GM19395 (cell line): Measurements from ENCODE around the gene ZNF333.
"Not testable (repeated sequence)": the region's sequence is repeated elsewhere in the genome, so short reads cannot be mapped to it uniquely, and the experiment has no call there.

Experiments
- ATAC-seq: cut with Tn5 transposase; IDR thresholded peaks from one replicate; pipeline ENCODE4 v1.9.1; 2021; ENCODE audit warnings: mild to moderate bottlenecking, moderate library complexity; ENCODE audit not compliant: unreplicated experiment

Gene ZNF333

DNA sequence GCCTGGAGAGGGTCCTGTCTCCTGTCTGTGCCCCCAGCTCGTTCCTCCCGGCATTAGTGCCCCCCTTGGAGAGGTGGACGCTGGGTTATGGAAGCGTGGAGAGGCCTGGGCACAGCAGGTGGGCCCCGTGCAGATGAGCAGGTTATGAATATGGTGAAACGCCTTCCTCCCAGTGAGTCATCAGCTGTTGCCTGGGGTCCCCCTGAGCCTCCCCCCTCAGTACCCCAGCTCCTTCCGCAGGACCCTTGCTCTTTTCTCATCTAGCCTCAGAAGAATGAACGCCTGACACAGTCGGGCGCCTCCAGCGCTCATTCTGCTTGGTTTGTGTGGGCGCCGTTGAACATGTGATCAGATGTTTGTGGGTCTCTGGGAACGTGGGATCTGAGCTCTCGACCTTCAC is 76.0 kb downstream of the ZNF333 start:
- not testable (repeated sequence) for ATAC-seq

DNA sequence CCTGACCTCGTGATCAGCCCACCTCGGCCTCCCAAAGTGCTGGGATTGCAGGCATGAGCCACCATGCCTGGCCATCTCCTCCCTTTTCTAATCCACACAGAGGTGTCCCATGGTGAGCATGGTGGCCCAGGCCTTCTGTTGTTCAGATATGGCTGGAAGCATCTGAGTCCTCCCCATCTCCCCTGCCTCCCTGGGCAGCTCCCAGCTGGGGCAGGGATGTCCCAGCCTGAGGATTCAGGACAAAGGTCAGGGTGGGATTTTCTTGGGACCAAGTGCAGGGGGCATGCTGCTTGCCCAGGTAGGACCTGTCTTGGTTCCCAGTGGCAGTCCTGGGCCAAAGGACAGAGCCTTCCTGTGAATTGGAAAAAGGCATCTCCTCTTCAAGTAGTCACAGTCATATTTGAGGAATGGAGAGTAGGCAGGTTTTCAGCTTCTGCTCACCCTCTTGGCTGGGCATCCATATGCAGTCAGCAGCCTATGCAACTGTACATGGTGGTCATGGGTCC is 77.7 kb downstream of the ZNF333 start:
- no peak for ATAC-seq

DNA sequence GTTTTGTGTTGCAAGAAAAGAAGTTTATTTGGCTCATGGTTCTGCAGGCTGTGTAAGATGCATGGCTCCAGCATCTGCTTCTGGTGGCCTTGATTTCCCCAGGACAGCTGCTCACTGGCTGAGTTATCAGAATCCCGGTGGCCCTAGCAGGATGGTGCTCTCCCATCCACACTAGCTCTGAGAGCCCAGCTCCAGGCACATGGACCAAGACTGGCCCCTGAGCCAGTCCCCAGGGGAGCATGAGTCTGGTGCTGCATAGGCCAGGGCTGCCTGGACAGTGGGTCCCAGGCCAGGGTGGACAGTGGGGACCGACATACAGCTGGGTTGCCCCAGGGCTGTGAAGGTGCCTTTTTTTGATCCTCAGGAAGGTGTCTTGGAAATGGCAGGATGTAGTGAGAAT is 78.2 kb downstream of the ZNF333 start:
- no peak for ATAC-seq

DNA sequence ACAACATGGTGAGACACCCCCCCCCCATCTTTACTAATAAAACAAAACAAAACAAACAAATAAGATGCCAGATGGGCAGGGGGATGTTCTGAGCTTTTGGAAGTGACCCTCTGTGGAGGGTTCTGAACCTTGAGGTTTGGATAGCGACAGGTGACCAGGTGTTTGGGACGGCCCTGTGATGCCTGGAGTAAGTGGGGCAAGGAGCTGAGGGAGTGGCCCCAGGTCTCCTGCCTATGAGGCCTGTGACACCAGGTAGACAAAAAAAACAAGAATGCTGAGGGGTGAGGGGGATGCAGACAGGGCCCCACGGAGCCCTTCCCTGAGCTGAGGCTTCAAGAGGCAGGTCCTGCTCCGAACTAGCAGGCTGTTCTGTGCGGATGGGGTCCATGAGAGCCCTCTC is 79.4 kb downstream of the ZNF333 start:
- no peak for ATAC-seq

DNA sequence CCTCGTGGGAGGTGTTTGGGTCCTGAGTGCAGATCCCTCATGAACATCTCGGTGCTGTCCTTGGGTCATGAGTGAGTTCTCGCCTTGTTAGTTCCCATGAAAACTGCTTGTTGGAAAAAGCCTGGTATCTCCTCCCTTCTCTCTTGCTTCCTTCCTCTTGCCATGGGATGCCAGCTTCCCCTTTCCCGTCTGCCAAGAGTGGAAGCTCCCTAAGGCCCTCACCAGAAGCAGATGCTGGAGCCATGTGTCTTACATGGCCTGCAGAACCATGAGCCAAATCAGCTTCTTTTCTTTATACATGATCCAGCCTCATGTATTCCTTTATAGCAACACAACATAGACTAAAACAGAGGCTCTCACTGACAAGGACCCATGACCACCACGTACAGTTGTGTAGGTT is 80.3 kb downstream of the ZNF333 start:
- no peak for ATAC-seq

DNA sequence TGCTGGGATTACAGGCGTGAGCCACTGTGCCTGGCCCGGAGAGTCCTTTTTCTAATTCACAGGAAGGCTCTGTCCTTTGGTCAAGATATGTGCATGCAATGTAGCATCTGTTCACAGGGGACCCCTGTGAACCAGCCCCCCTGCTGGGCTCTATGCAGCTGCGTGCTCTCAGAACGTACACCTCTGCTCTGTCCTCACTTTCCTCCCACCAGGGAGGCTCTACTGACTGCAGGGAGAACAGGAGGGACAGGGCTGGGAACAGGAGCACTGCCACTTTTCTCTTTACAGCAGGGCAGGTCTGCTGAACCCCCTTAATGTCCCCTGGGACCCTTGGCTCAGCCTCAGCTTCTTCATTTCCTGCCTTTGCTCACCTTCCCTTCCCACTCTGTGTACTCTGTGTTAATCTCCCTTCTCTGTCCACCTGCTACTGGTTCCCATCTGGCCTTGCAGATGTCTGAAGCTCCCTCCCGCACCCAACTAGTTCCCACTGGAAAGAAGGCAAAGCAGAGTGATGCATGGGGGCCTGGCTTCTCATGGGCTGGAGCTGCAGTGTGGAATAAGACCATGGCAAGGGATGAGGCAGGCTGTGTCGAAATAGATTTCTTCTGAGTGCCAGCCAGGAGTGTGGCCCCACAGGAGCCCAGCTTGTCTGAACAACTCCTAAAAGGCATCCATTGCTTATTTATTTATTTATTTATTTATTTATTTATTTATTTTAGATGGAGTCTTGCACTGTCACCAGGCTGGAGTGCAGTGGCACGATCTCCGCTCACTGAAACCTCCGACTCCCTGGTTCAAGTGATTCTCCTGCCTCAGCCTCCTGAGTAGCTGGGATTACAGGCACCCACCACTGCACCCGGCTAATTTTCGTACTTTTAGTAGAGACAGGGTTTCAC is 81.3 kb downstream of the ZNF333 start:
- ATAC-seq = no peak

DNA sequence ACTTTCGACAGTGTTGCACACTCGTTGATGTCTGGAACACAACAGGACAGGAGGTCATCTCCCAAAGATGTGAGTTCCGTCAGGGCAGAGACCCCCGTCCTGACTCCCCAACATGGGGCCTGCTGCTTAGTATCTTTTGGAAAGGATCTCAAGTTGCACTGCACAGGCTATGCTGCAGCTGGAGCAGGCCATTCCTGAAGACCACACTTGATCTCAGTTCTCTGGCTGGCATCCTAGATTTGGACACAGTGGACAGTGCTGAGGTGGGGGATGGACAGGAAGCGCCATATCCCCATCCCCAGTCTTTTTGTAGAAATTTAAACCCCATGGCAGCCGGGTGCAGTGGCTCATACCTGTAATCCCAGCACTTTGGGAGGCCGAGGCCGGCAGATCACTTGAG is 82.6 kb downstream of the ZNF333 start:
- no peak for ATAC-seq

DNA sequence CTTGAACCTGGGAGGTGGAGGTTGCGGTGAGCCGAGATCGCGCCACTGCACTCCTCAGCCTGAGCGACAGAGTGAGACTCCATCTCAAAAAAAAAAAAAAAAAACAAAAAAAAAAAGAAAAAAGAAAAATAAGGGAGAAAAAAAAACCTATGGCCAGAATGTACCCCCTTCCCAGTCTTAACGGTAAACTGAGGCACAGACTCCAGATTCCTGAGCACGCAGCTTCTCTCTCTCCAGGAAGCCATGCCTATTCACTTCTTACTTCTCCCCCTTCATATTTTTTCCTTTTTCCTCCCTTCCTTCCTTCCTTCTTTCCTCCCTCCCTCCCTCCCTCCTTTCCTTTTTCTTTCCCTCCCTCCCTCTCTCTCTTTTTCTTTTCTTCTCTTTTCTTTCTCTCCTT is 83.1 kb downstream of the ZNF333 start:
- ATAC-seq = no peak

DNA sequence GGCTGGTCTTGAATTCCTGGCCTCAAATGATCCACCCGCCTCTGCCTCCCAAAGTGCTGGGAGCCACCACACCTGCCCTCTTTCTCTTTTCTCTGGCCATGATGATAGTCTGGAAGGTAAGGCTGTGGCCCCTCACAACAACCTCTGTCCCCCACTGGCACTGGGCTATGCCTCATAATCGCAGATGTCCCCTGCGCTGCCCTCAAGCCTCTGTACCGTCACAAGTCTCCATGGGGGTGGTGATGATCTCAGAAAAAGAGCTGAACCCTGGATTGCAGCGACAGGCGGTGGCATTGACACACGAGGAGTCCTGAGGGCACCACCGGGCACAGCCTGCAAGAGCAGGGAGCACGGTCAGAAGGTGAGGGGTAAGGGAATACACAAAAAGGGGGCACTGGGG is 83.9 kb downstream of the ZNF333 start:
- not testable (repeated sequence) for ATAC-seq

DNA sequence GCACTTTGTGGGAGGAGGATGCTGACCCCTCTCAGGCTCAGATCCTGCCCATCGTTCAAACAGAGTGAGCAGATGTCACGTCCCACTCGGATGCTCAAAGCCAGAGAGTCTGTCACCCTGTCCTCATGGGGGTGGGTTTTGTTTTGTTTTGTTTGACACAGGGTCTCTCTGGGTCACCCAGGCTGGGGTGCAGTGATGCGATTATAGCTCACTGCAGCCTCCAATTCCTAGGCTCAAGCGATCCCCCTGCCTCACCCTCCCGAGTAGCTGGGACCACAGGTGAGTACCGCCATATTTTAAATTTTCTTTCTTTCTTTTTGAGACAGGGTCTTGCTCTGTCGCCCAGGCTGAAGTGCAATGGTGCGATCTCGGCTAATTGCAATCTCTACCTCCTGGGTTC is 84.5 kb downstream of the ZNF333 start:
- ATAC-seq = no peak

DNA sequence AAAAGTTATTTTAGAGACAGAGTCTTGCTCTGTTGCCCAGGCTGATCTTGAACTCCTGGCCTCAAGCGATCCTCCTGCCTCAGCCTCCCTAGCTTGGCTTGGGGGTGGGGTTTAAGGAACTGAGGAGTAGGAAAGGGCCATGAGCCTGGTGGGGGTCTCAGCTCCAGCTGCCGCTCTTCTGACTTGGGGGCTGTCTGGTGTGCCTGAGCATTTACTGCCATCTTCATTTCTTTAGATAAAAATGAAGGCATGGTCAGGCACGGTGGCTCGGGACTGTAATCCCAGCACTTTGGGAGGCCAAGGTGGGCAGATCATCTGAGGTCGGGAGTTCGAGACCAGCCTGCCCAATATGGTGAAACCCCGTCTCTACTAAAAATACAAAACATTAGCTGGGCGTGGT is 85.5 kb downstream of the ZNF333 start:
- not testable (repeated sequence) for ATAC-seq

DNA sequence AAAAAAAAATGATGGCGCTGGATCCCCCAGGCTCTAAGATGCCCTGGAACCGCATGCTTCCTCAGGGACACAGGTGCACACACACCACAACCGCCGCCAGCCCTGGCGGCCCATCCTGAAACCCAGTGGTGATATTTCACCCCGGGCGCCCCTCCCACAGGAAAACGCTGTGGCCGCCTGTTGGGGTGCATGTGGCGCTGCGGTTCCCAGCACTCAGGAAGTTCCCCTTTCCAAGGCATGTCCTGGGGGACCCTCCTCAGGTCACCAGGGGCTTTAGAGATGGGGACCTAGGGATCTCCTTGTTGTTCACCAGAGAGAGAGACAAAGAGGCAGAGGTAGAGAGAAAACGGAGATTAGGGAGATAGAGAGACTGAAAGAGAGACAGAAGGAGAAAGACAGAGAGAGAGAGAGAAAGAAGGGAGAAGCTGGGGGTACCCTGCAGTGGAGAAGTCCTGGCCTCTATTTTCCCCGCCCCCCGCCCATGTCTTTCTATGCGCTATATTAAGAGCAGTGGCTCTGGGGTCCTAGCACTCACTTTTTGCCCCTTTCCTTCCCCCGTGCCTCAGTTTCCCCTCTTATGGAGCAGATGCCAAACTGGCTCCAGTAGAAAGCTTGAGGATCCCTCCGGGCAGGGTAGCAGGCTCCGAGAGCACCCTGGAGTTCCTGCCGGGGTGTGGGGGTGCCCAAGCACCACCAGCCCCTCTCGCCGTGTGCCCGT is 86.2 kb downstream of the ZNF333 start:
- no peak for ATAC-seq

DNA sequence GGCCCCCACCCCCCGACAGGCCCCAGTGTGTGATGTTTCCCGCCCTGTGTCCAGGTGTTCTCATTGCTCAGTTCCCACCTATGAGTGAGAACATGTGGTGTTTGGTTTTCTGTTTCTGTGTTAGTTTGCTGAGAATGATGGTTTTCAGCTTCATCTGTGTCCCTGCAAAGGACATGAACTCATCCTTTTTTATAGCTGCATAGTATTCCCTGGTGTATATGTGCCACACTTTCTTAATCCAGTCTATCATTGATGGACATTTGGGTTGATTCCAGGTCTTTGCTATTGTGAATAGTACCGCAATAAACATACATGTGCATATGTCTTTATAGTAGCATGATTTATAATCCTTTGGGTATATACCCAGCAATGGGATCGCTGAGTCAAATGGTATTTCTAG is 87.8 kb downstream of the ZNF333 start:
- not testable (repeated sequence) for ATAC-seq

DNA sequence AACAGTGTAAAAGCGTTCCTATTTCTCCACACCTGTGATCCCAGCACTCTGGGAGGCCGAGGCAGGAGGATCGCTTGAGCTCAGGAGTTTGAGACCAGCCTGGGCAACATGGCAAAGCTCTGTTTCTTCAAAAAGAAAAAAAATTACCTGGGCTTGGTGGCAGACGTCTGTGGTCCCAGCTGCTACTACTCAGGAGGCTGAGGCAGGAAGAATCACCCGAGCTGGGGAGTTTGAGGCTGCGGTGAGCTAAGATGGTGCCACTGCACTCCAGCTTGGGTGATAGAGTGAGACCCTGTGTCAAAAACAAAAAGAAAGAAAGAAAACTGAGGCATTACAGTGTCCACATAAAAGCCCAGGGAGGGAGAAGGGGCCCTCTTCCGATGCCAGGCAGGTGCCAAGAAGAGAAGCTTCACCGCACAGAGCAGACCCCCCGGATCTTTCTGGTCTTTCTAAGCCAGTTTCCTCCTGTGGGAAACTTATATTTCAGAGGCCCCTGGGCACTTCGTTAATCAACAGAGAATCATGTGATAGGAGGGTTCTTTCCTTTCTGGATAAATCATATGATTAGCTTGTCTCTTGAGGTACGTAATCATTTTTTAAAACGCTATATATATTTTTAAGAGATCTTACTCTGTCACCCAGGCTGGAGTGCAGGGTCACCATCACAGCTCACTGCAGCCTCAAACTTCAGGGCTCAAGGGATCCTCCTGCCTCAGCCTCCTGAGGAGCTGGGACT is 88.4 kb downstream of the ZNF333 start, which contains the start of gene ADGRE2:
ADGRE2 (minus strand) TSS at position 451 of the 736 bp plus-strand sequence. CDS start 1,804 bp downstream, outside the sequence.
- not testable (repeated sequence) for ATAC-seq

DNA sequence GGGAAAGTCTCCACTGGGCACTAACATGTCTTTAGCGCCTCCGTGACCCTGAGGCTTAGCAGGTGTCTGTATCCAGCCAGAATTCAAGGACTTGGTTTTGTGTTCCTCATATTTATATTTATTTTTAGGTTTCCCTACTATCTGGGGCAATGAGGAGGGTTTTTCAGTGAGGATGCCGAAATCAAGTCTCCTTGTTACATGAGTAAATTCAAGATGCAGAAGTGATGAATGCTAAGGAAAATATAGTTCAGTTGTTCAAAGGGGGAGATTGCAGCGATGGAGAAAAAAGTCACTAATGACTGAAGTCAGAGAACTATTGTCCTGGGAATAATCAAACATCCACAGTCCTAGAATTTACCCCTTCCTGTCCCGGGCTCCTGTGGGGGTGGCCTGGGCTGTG is 89.3 kb downstream of the ZNF333 start:
- ATAC-seq = no peak

DNA sequence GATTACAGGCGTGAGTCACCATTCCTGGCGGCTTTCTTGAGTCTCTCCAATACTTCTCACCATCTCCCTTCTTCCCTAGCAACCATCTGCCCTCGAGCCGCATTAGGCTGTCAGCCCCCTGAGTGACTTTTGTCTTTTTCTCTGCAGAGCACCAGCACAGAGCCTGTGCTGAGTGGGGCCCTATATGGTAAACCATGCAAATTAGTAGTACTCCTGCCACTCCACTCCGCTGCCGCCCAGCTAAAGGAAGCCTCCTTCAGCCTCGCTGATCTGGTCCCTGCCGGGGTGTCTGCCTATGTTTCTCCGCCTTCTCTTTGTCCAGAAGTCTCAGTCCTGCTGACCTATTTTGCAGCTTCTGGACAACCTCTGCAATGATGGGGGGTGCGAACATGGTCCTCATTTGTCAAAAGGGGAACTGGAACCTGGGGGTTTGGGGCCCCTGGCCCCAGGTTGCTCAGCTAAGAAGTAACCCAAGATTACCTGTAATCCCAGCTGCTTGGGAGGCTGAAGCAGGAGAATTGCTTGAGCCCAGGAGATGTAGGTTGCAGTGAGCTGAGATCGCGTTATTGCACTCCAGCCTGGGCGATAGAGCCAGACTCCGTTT is 90.9 kb downstream of the ZNF333 start:
- ATAC-seq = not testable (repeated sequence)

DNA sequence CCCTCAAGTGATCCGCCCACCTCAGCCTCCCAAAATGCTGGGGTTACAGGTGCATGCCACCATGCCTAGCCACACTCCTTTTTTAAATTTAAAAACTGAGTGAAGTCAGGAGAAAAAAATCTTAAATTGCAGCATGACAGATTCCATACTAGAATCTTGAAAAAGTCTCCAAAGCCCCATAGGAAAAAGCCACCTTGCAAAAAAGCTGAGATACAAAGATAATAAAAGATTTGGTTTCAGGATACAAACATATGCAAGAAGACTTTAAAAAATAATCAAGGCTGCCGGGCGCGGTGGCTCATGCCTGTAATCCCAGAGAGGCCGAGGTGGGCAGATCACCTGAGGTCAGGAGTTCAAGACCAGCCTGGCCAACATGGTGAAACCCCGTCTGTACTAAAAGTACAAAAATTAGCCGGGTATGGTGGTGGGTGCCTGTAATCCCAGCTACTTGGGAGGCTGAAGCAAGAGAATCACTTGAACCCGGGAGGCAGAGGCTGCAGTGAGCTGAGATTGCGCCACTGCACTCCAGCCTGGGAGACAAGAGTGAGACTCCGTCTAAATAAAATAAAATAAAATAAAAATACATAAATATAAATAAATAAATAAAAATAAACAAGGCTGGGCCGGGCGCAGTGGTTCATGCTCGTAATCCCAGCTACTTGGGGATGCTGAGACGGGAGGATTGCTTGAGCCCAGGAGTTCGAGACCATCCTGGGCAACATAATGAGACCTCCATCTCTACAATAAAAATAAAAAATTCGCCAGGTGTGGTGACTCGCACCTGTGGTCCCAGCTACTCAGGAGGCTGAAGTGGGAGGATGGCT is 92.1 kb downstream of the ZNF333 start:
- not testable (repeated sequence) for ATAC-seq

DNA sequence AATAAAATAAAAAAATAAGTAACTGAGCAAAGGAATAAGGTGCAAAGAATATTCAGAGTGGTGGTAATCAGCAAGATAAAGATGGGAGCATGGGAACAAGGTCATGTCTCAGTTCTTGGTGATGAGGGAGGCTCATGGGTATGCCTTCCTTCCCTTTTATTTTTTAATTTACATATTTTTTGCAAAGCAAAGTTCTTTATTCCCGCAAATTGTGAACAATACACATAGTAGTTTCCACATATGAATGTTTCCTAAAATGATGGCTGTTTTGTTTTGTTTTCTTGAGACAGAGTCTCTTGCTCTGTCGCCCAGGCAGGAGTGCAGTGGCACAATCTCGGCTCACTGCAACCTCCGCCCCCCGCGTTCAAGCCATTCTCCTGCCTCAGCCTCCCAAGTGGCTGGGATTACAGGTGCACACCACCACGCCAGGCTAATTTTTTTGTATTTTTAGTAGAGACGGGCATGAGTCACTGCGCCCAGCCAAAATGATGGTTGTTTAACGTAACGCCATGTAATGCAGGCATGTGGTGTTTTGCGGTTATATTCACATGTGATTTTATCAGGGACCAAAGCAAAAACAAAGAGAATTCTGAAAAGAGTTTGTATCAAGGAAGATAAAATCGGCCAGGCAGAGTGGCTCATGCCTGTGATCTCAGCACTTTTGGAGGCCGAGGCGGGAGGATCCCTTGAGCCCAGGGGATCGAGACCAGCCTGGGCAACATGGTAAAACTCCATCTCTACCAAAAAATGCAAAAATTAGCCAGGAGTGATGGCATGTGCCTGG is 93.0 kb downstream of the ZNF333 start:
- ATAC-seq = no peak
